Measurements from ENCODE around the gene PKIG.

- TF ChIP-seq CTCF (conservative IDR thresholded peaks at IDR 0.05; ENCODE audit: low read length) (no peak), EZH2phosphoT487 (IDR thresholded peaks at IDR 0.05; ENCODE audit: borderline replicate concordance, low read depth, low read length) (no peak)
These were observed 4.0 kb downstream of the PKIG start for GRCh38 chr20:44586289-44586911.

Measured in OCI-LY7 (cell line).